Measurements from ENCODE around the gene TAF6.

DNA sequence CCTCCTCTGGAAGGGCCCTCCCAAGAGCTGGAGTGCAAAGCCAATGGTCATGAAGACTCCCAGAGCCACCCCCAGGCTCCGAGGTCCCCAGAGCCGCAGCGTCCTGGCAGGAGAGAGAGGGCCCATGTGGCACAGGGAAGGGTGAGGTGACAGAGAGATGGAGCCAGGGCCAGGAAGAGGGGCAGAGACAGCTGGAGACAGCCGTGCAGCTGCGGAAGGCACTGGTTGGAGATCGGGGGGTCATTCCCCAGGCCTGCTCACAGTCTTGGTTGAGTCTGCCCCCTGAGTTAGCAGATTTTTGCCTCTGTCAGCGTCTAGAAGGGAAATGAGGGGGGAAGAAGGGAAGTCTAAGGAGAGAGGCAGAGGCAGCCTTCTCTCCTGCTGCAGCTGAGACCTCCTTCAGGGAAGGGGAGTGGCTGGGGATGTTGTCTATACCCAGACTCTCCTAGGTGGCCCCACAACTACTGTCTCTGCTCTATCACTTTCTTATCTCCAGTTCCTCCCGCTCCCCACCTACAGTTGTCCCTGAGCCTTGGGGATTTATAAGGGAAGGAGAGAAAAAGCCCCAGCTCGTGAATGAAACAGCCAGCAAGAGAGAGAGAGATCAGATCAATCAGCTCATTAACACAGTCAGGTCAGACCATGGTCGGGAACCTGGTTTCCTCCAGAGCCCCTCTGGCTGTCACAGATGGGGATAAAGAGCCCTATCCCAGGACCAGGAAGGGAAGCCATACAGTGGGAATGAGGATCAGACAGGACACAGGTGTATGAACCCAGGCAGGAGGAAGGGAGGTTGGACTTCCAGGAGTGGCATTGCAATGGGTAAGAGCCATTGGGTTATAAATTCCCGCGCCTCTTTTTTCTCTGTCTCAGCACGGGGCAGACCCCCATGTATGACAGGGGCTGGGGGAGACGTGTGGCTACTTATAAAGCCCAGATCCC is 48.1 kb upstream of the TAF6 start:
- TF ChIP-seq, protein P1, sequence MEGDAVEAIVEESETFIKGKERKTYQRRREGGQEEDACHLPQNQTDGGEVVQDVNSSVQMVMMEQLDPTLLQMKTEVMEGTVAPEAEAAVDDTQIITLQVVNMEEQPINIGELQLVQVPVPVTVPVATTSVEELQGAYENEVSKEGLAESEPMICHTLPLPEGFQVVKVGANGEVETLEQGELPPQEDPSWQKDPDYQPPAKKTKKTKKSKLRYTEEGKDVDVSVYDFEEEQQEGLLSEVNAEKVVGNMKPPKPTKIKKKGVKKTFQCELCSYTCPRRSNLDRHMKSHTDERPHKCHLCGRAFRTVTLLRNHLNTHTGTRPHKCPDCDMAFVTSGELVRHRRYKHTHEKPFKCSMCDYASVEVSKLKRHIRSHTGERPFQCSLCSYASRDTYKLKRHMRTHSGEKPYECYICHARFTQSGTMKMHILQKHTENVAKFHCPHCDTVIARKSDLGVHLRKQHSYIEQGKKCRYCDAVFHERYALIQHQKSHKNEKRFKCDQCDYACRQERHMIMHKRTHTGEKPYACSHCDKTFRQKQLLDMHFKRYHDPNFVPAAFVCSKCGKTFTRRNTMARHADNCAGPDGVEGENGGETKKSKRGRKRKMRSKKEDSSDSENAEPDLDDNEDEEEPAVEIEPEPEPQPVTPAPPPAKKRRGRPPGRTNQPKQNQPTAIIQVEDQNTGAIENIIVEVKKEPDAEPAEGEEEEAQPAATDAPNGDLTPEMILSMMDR (IDR thresholded peaks at IDR 0.05; ENCODE audit: low read depth, low read length), result no peak
- TF ChIP-seq EZH2phosphoT487 (IDR thresholded peaks at IDR 0.05; ENCODE audit: low read depth), result no peak

All from OCI-LY3 (cell line).